Measurements from ENCODE around the gene RUNX3.

DNA sequence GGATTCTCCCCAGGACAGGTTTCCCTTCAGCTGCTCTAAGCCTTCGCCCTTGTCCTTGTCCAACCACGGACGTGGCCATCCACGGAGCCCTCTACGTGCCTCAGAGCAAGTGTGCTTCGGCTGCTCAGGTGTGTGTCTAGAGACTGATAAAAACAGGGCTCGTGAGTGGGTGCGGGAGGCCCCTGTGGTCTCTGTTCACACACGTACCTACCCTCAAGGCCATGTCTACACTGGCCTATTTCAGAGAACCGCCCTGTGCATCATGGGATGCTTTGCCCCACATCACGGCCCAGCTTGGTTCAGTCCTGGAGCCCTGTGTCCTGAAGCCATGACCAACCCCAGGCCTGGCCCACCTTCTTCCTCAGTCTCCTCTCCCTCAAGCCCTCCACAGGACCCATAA lies 24.6 kb upstream of the RUNX3 start:
- TF ChIP-seq RAD21 (IDR thresholded peaks at IDR 0.05; ENCODE audit: low read depth) = no peak
- TF ChIP-seq, protein P1, sequence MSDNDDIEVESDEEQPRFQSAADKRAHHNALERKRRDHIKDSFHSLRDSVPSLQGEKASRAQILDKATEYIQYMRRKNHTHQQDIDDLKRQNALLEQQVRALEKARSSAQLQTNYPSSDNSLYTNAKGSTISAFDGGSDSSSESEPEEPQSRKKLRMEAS (IDR thresholded peaks at IDR 0.05) = no peak
- no peak for TF ChIP-seq CREB1 (IDR thresholded peaks at IDR 0.05; ENCODE audit: low read depth)
- no peak for TF ChIP-seq EGR1 (IDR thresholded peaks at IDR 0.05)
- no peak for TF ChIP-seq YY1 (IDR thresholded peaks at IDR 0.05; ENCODE audit: low read depth)
- TF ChIP-seq TEAD4 (IDR thresholded peaks at IDR 0.05) = no peak
- TF ChIP-seq CEBPB (IDR thresholded peaks at IDR 0.05) = no peak
- no peak for TF ChIP-seq EP300 (IDR thresholded peaks at IDR 0.05; ENCODE audit: borderline replicate concordance)
- no peak for TF ChIP-seq TAF1 (IDR thresholded peaks at IDR 0.05; ENCODE audit: low read depth)
